ENCODE results near the gene NID2.

NID2 gene

GRCh38 chr14:52058341-52058740 is 10.5 kb downstream of the NID2 start:
- TF ChIP-seq CTCF (IDR thresholded peaks at IDR 0.05; ENCODE audit: low read depth, low read length), result no peak
- no peaks in the 10 kb centered on the region for H3K9me3 ChIP-seq (ENCODE audit: severe bottlenecking)
- H3K27me3 ChIP-seq (ENCODE audit: insufficient read depth, low read depth, severe bottlenecking), result no peaks in the 10 kb centered on the region
- H3K27ac ChIP-seq, result no peak overlapping the region
- H3K4me3 ChIP-seq (ENCODE audit: low read depth, low read length), result no peak overlapping the region
- H3K36me3 ChIP-seq, result no peaks in the 10 kb centered on the region
- DNase-seq, result no peak

- DNase-seq, result no peak
- no peaks in the 10 kb centered on the region for H3K9me3 ChIP-seq (ENCODE audit: severe bottlenecking)
- H3K27ac ChIP-seq, result no peak overlapping the region
- no peaks in the 10 kb centered on the region for H3K27me3 ChIP-seq (ENCODE audit: insufficient read depth, low read depth, severe bottlenecking)
- TF ChIP-seq CTCF (IDR thresholded peaks at IDR 0.05; ENCODE audit: low read depth, low read length), result no peak
- no peaks in the 10 kb centered on the region for H3K36me3 ChIP-seq
- no peak overlapping the region for H3K4me3 ChIP-seq (ENCODE audit: low read depth, low read length)
Observed at GRCh38 chr14:52055167-52055566, 13.7 kb downstream of the NID2 start.

- Histone ChIP-seq H3K4me3 (ENCODE audit: low read depth, low read length) (no peak overlapping the region), H3K27me3 (ENCODE audit: insufficient read depth, low read depth, severe bottlenecking) (no peaks in the 10 kb centered on the region), H3K27ac (no peak overlapping the region), H3K9me3 (ENCODE audit: severe bottlenecking) (no peaks in the 10 kb centered on the region), H3K36me3 (no peaks in the 10 kb centered on the region)
- no peak for TF ChIP-seq CTCF (IDR thresholded peaks at IDR 0.05; ENCODE audit: low read depth, low read length)
- no peak for DNase-seq
Observed at GRCh38 chr14:52054678-52055077, 14.2 kb downstream of the NID2 start.

DNA sequence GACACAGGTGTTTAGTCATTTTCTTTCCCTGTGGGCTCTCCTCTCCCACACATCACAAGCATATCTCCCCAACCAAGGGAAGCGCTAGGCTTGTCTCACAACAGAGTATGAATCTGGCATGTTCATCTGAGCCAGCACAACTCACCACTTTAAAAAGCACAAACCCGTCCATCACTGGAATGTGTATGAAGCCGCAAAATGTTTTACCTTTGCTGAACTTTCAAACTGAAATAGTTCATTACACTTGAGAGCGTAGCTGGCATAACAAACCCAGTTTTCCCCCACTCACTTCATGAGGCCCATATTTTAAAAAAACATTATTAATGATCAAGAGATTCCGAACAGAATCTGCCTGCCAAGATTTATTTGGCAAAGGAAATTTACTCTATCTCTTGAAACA is 15.8 kb downstream of the NID2 start:
- H3K36me3 ChIP-seq, result no peaks in the 10 kb centered on the region
- no peak for TF ChIP-seq CTCF (IDR thresholded peaks at IDR 0.05; ENCODE audit: low read depth, low read length)
- no peaks in the 10 kb centered on the region for H3K9me3 ChIP-seq (ENCODE audit: severe bottlenecking)
- DNase-seq, result no peak
- H3K27ac ChIP-seq, result no peak overlapping the region
- H3K27me3 ChIP-seq (ENCODE audit: insufficient read depth, low read depth, severe bottlenecking), result no peaks in the 10 kb centered on the region
- no peak overlapping the region for H3K4me3 ChIP-seq (ENCODE audit: low read depth, low read length)

DNA sequence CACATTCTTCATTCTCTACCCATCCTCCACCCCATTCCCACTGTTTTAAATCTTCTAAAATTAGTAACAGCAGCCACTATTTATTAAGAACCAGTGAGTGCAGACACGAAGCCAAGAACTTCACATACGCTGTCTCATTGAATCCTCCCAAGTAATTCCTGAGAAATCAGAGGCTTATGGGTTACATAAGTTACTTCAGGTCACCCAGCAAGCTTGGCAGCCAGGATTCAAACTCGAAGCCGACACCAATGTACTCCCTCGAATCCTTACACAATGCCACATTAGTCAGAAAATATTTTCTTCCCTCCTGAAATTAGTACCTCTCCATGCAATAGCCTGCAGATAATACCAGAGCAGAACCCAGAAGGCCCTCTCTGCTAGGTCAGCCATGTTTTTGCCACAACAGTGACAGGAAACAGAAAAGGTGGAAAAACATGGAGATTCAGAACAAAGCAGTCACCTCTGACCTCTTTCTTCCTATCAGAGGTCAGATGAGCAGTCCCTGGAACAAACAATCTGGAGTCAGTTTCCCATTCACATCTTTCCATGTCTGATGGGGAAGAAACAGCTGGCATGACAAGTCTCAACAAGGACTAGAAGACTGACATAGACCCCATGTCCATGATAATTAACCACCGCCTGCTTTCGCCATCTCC is 16.4 kb downstream of the NID2 start:
- no peaks in the 10 kb centered on the region for H3K9me3 ChIP-seq (ENCODE audit: severe bottlenecking)
- no peak overlapping the region for H3K27ac ChIP-seq
- H3K27me3 ChIP-seq (ENCODE audit: insufficient read depth, low read depth, severe bottlenecking), result no peaks in the 10 kb centered on the region
- TF ChIP-seq CTCF (IDR thresholded peaks at IDR 0.05; ENCODE audit: low read depth, low read length), result no peak
- no peaks in the 10 kb centered on the region for H3K36me3 ChIP-seq
- H3K4me3 ChIP-seq (ENCODE audit: low read depth, low read length), result no peak overlapping the region
- no peak for DNase-seq

- no peaks in the 10 kb centered on the region for H3K36me3 ChIP-seq
- no peak overlapping the region for H3K27ac ChIP-seq
- DNase-seq, result no peak
- H3K9me3 ChIP-seq (ENCODE audit: severe bottlenecking), result no peaks in the 10 kb centered on the region
- H3K4me3 ChIP-seq (ENCODE audit: low read depth, low read length), result no peak overlapping the region
- H3K27me3 ChIP-seq (ENCODE audit: insufficient read depth, low read depth, severe bottlenecking), result no peaks in the 10 kb centered on the region
- no peak for TF ChIP-seq CTCF (IDR thresholded peaks at IDR 0.05; ENCODE audit: low read depth, low read length)
Observed at GRCh38 chr14:52051871-52052270, 17.0 kb downstream of the NID2 start.

Measured in WERI-Rb-1 (cell line).